Measurements from ENCODE around the gene VTI1B. TPM values are rescaled to one million over a fixed set of nuclear protein-coding genes. Genes with fewer than 3 reads are reported as not detected.
"Not testable (repeated sequence)": the region's sequence is repeated elsewhere in the genome, so short reads cannot be mapped to it uniquely, and the experiment has no call there.

The VTI1B gene
- total and polyA plus RNA-seq, 8 donors = 43.0 to 114 (median 72.3) TPM

GRCh38 chr14:67627519-67627918, 46.9 kb downstream of the VTI1B start:
- Histone ChIP-seq H3K27ac (no peak overlapping the region), H3K9me3 (no peaks in the 10 kb centered on the region), H3K4me1 (peaks cover 0 to 12% (median 2%) of the 10 kb centered on the region in 4 donors), H3K36me3 (no peaks in the 10 kb centered on the region), H3K27me3 (no peaks in the 10 kb centered on the region), H3K4me3 (no peak overlapping the region)
- intact Hi-C loops (cut with DNase I; ENCODE audit: low total_unique reads) = no loop called here
- no peak for TF ChIP-seq CTCF (IDR thresholded peaks at IDR 0.05)
- TF ChIP-seq POLR2A (IDR thresholded peaks at IDR 0.05) = no peak
- TF ChIP-seq POLR2AphosphoS5 (IDR thresholded peaks at IDR 0.05) = no peak
- DNase-seq = no peak

GRCh38 chr14:67626131-67626530, 48.3 kb downstream of the VTI1B start:
- H3K4me3 ChIP-seq, H3K9me3 ChIP-seq: not testable (repeated sequence)

DNA sequence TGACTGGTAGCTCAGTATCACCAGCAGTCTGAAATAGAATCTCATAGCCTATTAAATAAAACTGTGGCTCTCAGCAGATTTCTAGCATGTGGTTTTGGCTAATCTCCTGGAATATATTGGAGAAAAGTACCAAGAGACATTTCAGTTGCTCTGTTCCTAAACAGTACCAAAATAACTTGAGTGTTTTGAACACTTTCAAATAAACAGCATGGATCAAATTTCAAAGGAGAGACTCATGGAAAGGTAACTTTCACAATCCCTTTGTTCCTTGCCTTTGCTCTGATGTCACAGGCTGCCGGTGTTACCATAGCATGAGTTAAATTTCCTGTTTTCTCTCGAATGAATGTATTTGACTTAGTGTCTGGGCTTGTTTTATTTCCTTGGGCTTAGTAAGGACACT, 51.3 kb downstream of the VTI1B start:
- Histone ChIP-seq H3K9me3 (no peaks in the 10 kb centered on the region), H3K27me3 (no peaks in the 10 kb centered on the region), H3K4me3 (no peak overlapping the region), H3K36me3 (no peaks in the 10 kb centered on the region), H3K27ac (peak overlapping the region in 4 of 5 donors; percentile 64 to 75 (median 68)), H3K4me1 (peaks cover 6 to 40% (median 18%) of the 10 kb centered on the region in 4 donors)
- intact Hi-C loops (cut with DNase I; ENCODE audit: low total_unique reads) = no loop called here
- 38 to 66% (median 45%) methylated on average over 2 of the region's 2 CpGs for WGBS, 5 donors
- DNase-seq = peak in 1 of 2 donors; percentile 38
- TF ChIP-seq POLR2A (IDR thresholded peaks at IDR 0.05) (no peak), EP300 (IDR thresholded peaks at IDR 0.05) (no peak), CTCF (IDR thresholded peaks at IDR 0.05) (no peak), POLR2AphosphoS5 (IDR thresholded peaks at IDR 0.05) (no peak)

More at GRCh38 chr14:67626131-67626530, 48.3 kb downstream of the VTI1B start:
- intact Hi-C loops (cut with DNase I; ENCODE audit: low total_unique reads); H3K27me3 ChIP-seq; DNase-seq; H3K36me3 ChIP-seq; H3K27ac ChIP-seq: not testable (repeated sequence)
- WGBS, 5 donors = 71 to 91% (median 81%) methylated on average over 1 of the region's 1 CpG
- peaks cover 0 to 19% (median 6%) of the 10 kb centered on the region in 4 donors for H3K4me1 ChIP-seq

GRCh38 chr14:67622675-67623074, 51.8 kb downstream of the VTI1B start:
- Histone ChIP-seq H3K36me3 (no peaks in the 10 kb centered on the region), H3K27ac (peak overlapping the region in 4 of 5 donors; percentile 64 to 75 (median 68)), H3K27me3 (no peaks in the 10 kb centered on the region), H3K9me3 (no peaks in the 10 kb centered on the region), H3K4me3 (no peak overlapping the region), H3K4me1 (peaks cover 6 to 40% (median 18%) of the 10 kb centered on the region in 4 donors)
- peak in 1 of 2 donors; percentile 67 for DNase-seq
- intact Hi-C loops (cut with DNase I; ENCODE audit: low total_unique reads) = no loop called here
- TF ChIP-seq POLR2A (IDR thresholded peaks at IDR 0.05) (no peak), EP300 (IDR thresholded peaks at IDR 0.05) (no peak), CTCF (IDR thresholded peaks at IDR 0.05) (no peak), POLR2AphosphoS5 (IDR thresholded peaks at IDR 0.05) (no peak)
- 54 to 75% (median 73%) methylated on average over 4 of the region's 4 CpGs for WGBS, 5 donors

- H3K27ac ChIP-seq = peak overlapping the region; percentile 76 to 92 (median 81)
- H3K27me3 ChIP-seq = no peaks in the 10 kb centered on the region
- DNase-seq = peak; percentile 26 to 53
- intact Hi-C loops (cut with DNase I; ENCODE audit: low total_unique reads) = no loop called here
- WGBS, 5 donors = 2 to 7% (median 4%) methylated on average over 19 of the region's 19 CpGs
- peak overlapping the region; percentile 52 to 72 (median 62) for H3K4me3 ChIP-seq
- TF ChIP-seq CTCF (IDR thresholded peaks at IDR 0.05) (no peak), POLR2AphosphoS5 (IDR thresholded peaks at IDR 0.05) (no peak), POLR2A (IDR thresholded peaks at IDR 0.05) (no peak), EP300 (IDR thresholded peaks at IDR 0.05) (no peak)
- H3K9me3 ChIP-seq = no peaks in the 10 kb centered on the region
- peaks cover 6 to 40% (median 18%) of the 10 kb centered on the region in 4 donors for H3K4me1 ChIP-seq
- no peaks in the 10 kb centered on the region for H3K36me3 ChIP-seq
These were observed 54.1 kb downstream of the VTI1B start for GRCh38 chr14:67620217-67620785.

Measured in stomach (tissue), 9 donors.